Measurements from ENCODE around the gene LTV1. TPM values are rescaled to one million over a fixed set of nuclear protein-coding genes. Genes with fewer than 3 reads are reported as not detected.
A peak's percentile ranks its signal among the peaks of the same experiment; 100 is the strongest.

Gene LTV1
- total RNA-seq, 4 donors from 2014 or later: 15.5 to 23.1 (median 20.4) TPM

- Histone ChIP-seq H3K36me3 (no peaks in the 10 kb centered on the region), H3K27ac (no peak overlapping the region), H3K4me1 (peaks cover 0 to 39% (median 3%) of the 10 kb centered on the region in 3 donors), H3K4me3 (no peak overlapping the region), H3K27me3 (no peaks in the 10 kb centered on the region), H3K9me3 (no peaks in the 10 kb centered on the region)
- WGBS, 2 donors: 86 to 90% methylated on average over 2 of the region's 2 CpGs
- DNase-seq: no peak
- intact Hi-C loops (cut with DNase I): no loop called here
- TF ChIP-seq CTCF (IDR thresholded peaks at IDR 0.05): no peak
- TF ChIP-seq POLR2A (IDR thresholded peaks at IDR 0.05): no peak
Observed at GRCh38 chr6:143900358-143900757, 57.2 kb downstream of the LTV1 start.

- TF ChIP-seq CTCF (IDR thresholded peaks at IDR 0.05) (no peak), POLR2A (IDR thresholded peaks at IDR 0.05) (no peak)
- H3K27me3 ChIP-seq: no peaks in the 10 kb centered on the region
- no peak for DNase-seq
- H3K36me3 ChIP-seq: no peaks in the 10 kb centered on the region
- H3K4me1 ChIP-seq: peaks cover 0 to 22% (median 2%) of the 10 kb centered on the region in 3 donors
- 28 to 38% methylated on average over 6 of the region's 6 CpGs for WGBS, 2 donors
- H3K9me3 ChIP-seq: no peaks in the 10 kb centered on the region
- intact Hi-C loops (cut with DNase I): no loop called here
- no peak overlapping the region for H3K4me3 ChIP-seq
- H3K27ac ChIP-seq: peak overlapping the region in 3 of 4 donors; percentile 33 to 61 (median 56)
Observed at GRCh38 chr6:143901885-143902750, 59.0 kb downstream of the LTV1 start.

GRCh38 chr6:143902827-143903226 is 59.7 kb downstream of the LTV1 start:
- no peaks in the 10 kb centered on the region for H3K27me3 ChIP-seq
- DNase-seq: no peak
- H3K9me3 ChIP-seq: no peaks in the 10 kb centered on the region
- 96 to 100% methylated on average over 1 to 2 of the region's 2 CpGs for WGBS, 2 donors
- TF ChIP-seq CTCF (IDR thresholded peaks at IDR 0.05): no peak
- TF ChIP-seq POLR2A (IDR thresholded peaks at IDR 0.05): no peak
- H3K4me1 ChIP-seq: peaks cover 0 to 15% (median 0%) of the 10 kb centered on the region in 3 donors
- no peaks in the 10 kb centered on the region for H3K36me3 ChIP-seq
- no peak overlapping the region for H3K4me3 ChIP-seq
- intact Hi-C loops (cut with DNase I): no loop called here
- H3K27ac ChIP-seq: peak overlapping the region in 2 of 4 donors; percentile 56 to 61

- intact Hi-C loops (cut with DNase I): no loop called here
- Histone ChIP-seq H3K27me3 (no peaks in the 10 kb centered on the region), H3K9me3 (peaks cover 0 to 15% (median 0%) of the 10 kb centered on the region in 3 donors), H3K36me3 (no peaks in the 10 kb centered on the region), H3K4me1 (no peaks in the 10 kb centered on the region), H3K27ac (no peak overlapping the region), H3K4me3 (no peak overlapping the region)
- TF ChIP-seq POLR2A (IDR thresholded peaks at IDR 0.05) (no peak), CTCF (IDR thresholded peaks at IDR 0.05) (no peak)
- 89 to 94% methylated on average over 1 of the region's 1 CpG for WGBS, 2 donors
- DNase-seq: no peak
Observed at GRCh38 chr6:143911028-143911427, 67.9 kb downstream of the LTV1 start.

GRCh38 chr6:143912671-143913070 is 69.5 kb downstream of the LTV1 start:
- Histone ChIP-seq H3K9me3 (peaks cover 0 to 15% (median 0%) of the 10 kb centered on the region in 3 donors), H3K36me3 (no peaks in the 10 kb centered on the region), H3K27ac (no peak overlapping the region), H3K27me3 (no peaks in the 10 kb centered on the region), H3K4me3 (no peak overlapping the region), H3K4me1 (no peaks in the 10 kb centered on the region)
- no peak for DNase-seq
- intact Hi-C loops (cut with DNase I): no loop called here
- TF ChIP-seq CTCF (IDR thresholded peaks at IDR 0.05): no peak
- TF ChIP-seq POLR2A (IDR thresholded peaks at IDR 0.05): no peak
- WGBS, 2 donors: no CpG with 5 or more reads among the region's 1 CpG
